ENCODE results near the gene SLC44A3.

Gene SLC44A3

DNA sequence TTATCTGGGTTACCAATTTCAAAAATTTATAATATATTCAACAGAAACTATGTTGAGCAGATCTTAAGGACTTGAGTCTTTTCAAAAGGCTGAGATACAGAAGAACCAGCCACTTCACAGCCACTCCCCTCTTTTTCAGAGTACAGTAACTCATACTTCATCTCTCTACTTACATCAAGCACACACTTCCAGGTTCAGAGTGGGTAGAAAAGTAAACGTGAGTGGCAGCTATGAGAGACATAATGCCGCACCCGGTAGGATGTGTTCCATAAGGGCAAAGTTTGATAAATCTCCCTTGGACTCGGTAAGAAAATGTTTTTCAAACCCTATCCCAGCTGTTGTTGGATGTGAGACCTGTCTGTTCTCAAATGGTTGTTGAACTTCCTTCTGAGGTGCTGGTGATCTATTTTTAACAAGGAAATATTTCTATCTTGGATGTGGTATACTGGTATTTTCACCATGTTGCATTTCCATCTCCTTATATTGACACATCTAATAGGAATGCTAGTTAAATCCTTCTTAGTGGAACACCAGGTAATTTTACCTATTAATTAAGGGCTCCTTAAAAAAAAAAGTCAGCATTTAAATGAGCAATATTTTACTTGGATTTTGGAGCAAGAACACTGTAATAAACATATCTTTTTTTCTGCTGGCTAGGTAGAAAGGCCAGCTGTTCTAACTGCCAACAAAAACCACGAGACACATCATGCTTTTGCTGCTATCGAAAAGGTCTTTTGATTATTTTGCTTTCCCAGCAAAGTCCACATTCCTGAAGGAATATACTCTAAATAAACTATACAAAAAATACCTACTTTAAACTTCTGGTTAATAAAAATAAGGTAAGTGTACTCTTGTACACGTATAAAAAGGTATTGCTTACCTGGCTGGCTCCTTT lies 78.6 kb downstream of the SLC44A3 start:
- Histone ChIP-seq H3K36me3 (ENCODE audit: control insufficient read depth in 2 of 2, insufficient read depth in 2 of 2, low read length in 2 of 2) (peaks cover 33 to 39% of the 10 kb centered on the region in 2 donors), H3K4me1 (ENCODE audit: control insufficient read depth in 2 of 2, insufficient read depth in 2 of 2, low read length in 2 of 2) (peaks cover 0 to 3% of the 10 kb centered on the region in 2 donors), H3K4me3 (ENCODE audit: low read length in 2 of 2) (no peak overlapping the region), H3K27ac (ENCODE audit: low read depth in 2 of 2, low read length in 2 of 2) (no peak overlapping the region), H3K9me3 (ENCODE audit: control insufficient read depth in 2 of 2, low read length in 2 of 2) (no peaks in the 10 kb centered on the region), H3K27me3 (ENCODE audit: control insufficient read depth in 2 of 2, insufficient read depth in 2 of 2, low read length in 2 of 2) (no peaks in the 10 kb centered on the region), H3K9ac (ENCODE audit: low read depth in 1 of 2, low read length in 2 of 2) (no peak overlapping the region)

DNA sequence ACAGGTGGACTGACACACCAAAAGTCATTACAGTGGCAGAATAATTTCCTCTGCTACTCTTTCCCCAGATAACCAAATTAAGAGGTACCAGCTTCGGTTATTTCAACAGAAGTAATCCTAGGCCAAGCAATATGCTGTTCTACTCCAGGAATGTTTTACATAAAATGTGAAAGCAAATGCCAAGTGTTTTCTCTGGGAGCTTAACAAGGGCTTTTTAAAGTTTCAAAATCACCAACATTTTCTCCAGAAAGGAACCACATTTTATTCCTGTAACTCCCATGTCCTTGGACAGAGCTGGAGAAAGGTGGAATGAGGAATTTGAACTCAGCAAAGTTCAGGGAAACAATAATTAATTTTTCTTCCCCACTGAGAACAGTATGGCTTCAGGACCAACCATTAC lies 79.6 kb downstream of the SLC44A3 start:
- peaks cover 32 to 33% of the 10 kb centered on the region in 2 donors for H3K36me3 ChIP-seq (ENCODE audit: control insufficient read depth in 2 of 2, insufficient read depth in 2 of 2, low read length in 2 of 2)
- H3K27me3 ChIP-seq (ENCODE audit: control insufficient read depth in 2 of 2, insufficient read depth in 2 of 2, low read length in 2 of 2): no peaks in the 10 kb centered on the region
- H3K4me3 ChIP-seq (ENCODE audit: low read length in 2 of 2): no peak overlapping the region
- no peak overlapping the region for H3K27ac ChIP-seq (ENCODE audit: low read depth in 2 of 2, low read length in 2 of 2)
- H3K9me3 ChIP-seq (ENCODE audit: control insufficient read depth in 2 of 2, low read length in 2 of 2): no peaks in the 10 kb centered on the region
- no peak overlapping the region for H3K9ac ChIP-seq (ENCODE audit: low read depth in 1 of 2, low read length in 2 of 2)
- peaks cover 0 to 3% of the 10 kb centered on the region in 2 donors for H3K4me1 ChIP-seq (ENCODE audit: control insufficient read depth in 2 of 2, insufficient read depth in 2 of 2, low read length in 2 of 2)

GRCh38 chr1:94901841-94902240 lies 81.7 kb downstream of the SLC44A3 start:
- Histone ChIP-seq H3K9me3 (ENCODE audit: control insufficient read depth in 2 of 2, low read length in 2 of 2) (no peaks in the 10 kb centered on the region), H3K36me3 (ENCODE audit: control insufficient read depth in 2 of 2, insufficient read depth in 2 of 2, low read length in 2 of 2) (peaks cover 20 to 24% of the 10 kb centered on the region in 2 donors), H3K4me1 (ENCODE audit: control insufficient read depth in 2 of 2, insufficient read depth in 2 of 2, low read length in 2 of 2) (no peaks in the 10 kb centered on the region), H3K27me3 (ENCODE audit: control insufficient read depth in 2 of 2, insufficient read depth in 2 of 2, low read length in 2 of 2) (no peaks in the 10 kb centered on the region), H3K9ac (ENCODE audit: low read depth in 1 of 2, low read length in 2 of 2) (no peak overlapping the region), H3K4me3 (ENCODE audit: low read length in 2 of 2) (no peak overlapping the region), H3K27ac (ENCODE audit: low read depth in 2 of 2, low read length in 2 of 2) (no peak overlapping the region)

GRCh38 chr1:94903280-94904009 lies 83.3 kb downstream of the SLC44A3 start:
- Histone ChIP-seq H3K36me3 (ENCODE audit: control insufficient read depth in 2 of 2, insufficient read depth in 2 of 2, low read length in 2 of 2) (peaks cover 13 to 17% of the 10 kb centered on the region in 2 donors), H3K9ac (ENCODE audit: low read depth in 1 of 2, low read length in 2 of 2) (no peak overlapping the region), H3K4me1 (ENCODE audit: control insufficient read depth in 2 of 2, insufficient read depth in 2 of 2, low read length in 2 of 2) (no peaks in the 10 kb centered on the region), H3K27me3 (ENCODE audit: control insufficient read depth in 2 of 2, insufficient read depth in 2 of 2, low read length in 2 of 2) (no peaks in the 10 kb centered on the region), H3K27ac (ENCODE audit: low read depth in 2 of 2, low read length in 2 of 2) (no peak overlapping the region), H3K4me3 (ENCODE audit: low read length in 2 of 2) (no peak overlapping the region), H3K9me3 (ENCODE audit: control insufficient read depth in 2 of 2, low read length in 2 of 2) (no peaks in the 10 kb centered on the region)

- Histone ChIP-seq H3K36me3 (ENCODE audit: control insufficient read depth in 2 of 2, insufficient read depth in 2 of 2, low read length in 2 of 2) (peaks cover 8 to 14% of the 10 kb centered on the region in 2 donors), H3K27me3 (ENCODE audit: control insufficient read depth in 2 of 2, insufficient read depth in 2 of 2, low read length in 2 of 2) (no peaks in the 10 kb centered on the region), H3K9me3 (ENCODE audit: control insufficient read depth in 2 of 2, low read length in 2 of 2) (no peaks in the 10 kb centered on the region), H3K9ac (ENCODE audit: low read depth in 1 of 2, low read length in 2 of 2) (no peak overlapping the region), H3K27ac (ENCODE audit: low read depth in 2 of 2, low read length in 2 of 2) (no peak overlapping the region), H3K4me1 (ENCODE audit: control insufficient read depth in 2 of 2, insufficient read depth in 2 of 2, low read length in 2 of 2) (no peaks in the 10 kb centered on the region), H3K4me3 (ENCODE audit: low read length in 2 of 2) (no peak overlapping the region)
These were observed 85.0 kb downstream of the SLC44A3 start for GRCh38 chr1:94905207-94905606.

DNA sequence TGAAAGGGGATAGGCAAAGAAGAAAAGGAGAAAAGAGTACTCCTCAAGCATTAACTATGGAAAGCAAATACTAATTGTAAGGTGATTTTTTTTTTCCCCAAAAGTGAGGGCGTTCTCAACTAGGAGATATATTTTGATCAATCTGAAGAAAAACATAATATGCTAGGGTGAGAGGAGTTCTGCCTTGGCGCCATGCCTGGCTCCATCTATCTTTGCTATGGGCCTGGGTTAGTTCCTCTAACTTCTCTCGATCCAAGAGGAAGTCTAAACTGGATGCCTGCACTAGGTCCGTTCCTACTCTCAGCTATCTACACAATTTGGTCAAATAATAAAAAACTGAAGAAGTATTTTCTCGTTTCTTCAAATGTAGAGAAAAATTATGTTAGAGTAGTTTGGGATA lies 86.2 kb downstream of the SLC44A3 start:
- H3K9me3 ChIP-seq (ENCODE audit: control insufficient read depth in 2 of 2, low read length in 2 of 2): no peaks in the 10 kb centered on the region
- H3K27me3 ChIP-seq (ENCODE audit: control insufficient read depth in 2 of 2, insufficient read depth in 2 of 2, low read length in 2 of 2): no peaks in the 10 kb centered on the region
- H3K36me3 ChIP-seq (ENCODE audit: control insufficient read depth in 2 of 2, insufficient read depth in 2 of 2, low read length in 2 of 2): peaks cover 5 to 8% of the 10 kb centered on the region in 2 donors
- no peak overlapping the region for H3K27ac ChIP-seq (ENCODE audit: low read depth in 2 of 2, low read length in 2 of 2)
- no peak overlapping the region for H3K9ac ChIP-seq (ENCODE audit: low read depth in 1 of 2, low read length in 2 of 2)
- no peak overlapping the region for H3K4me3 ChIP-seq (ENCODE audit: low read length in 2 of 2)
- H3K4me1 ChIP-seq (ENCODE audit: control insufficient read depth in 2 of 2, insufficient read depth in 2 of 2, low read length in 2 of 2): no peaks in the 10 kb centered on the region

GRCh38 chr1:94907136-94907535 lies 87.0 kb downstream of the SLC44A3 start:
- H3K36me3 ChIP-seq (ENCODE audit: control insufficient read depth in 2 of 2, insufficient read depth in 2 of 2, low read length in 2 of 2): peaks cover 2 to 5% of the 10 kb centered on the region in 2 donors
- H3K27ac ChIP-seq (ENCODE audit: low read depth in 2 of 2, low read length in 2 of 2): no peak overlapping the region
- H3K27me3 ChIP-seq (ENCODE audit: control insufficient read depth in 2 of 2, insufficient read depth in 2 of 2, low read length in 2 of 2): no peaks in the 10 kb centered on the region
- H3K4me3 ChIP-seq (ENCODE audit: low read length in 2 of 2): no peak overlapping the region
- no peaks in the 10 kb centered on the region for H3K4me1 ChIP-seq (ENCODE audit: control insufficient read depth in 2 of 2, insufficient read depth in 2 of 2, low read length in 2 of 2)
- no peaks in the 10 kb centered on the region for H3K9me3 ChIP-seq (ENCODE audit: control insufficient read depth in 2 of 2, low read length in 2 of 2)
- no peak overlapping the region for H3K9ac ChIP-seq (ENCODE audit: low read depth in 1 of 2, low read length in 2 of 2)

DNA sequence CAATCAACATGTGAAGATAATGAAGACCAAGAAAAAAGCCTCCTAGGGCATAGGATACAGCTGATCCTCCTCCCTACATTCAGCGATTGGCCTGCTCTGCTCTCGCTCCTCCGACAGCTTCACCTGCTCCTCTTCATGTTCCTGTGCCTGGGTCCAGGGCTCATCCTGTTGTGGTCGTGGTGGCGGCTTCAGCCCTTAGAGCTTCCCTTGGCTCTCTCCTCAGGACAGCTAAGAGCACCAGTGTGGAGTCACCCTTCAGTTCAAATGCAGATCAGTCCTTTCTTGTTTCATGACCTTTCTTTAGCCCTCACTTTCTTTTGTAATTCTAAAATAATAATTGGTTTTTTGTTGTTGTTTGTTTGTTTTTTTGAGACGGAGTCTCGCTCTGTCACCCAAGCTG lies 88.0 kb downstream of the SLC44A3 start:
- no peak overlapping the region for H3K4me3 ChIP-seq (ENCODE audit: low read length in 2 of 2)
- no peak overlapping the region for H3K27ac ChIP-seq (ENCODE audit: low read depth in 2 of 2, low read length in 2 of 2)
- no peak overlapping the region for H3K9ac ChIP-seq (ENCODE audit: low read depth in 1 of 2, low read length in 2 of 2)
- H3K27me3 ChIP-seq (ENCODE audit: control insufficient read depth in 2 of 2, insufficient read depth in 2 of 2, low read length in 2 of 2): no peaks in the 10 kb centered on the region
- no peaks in the 10 kb centered on the region for H3K9me3 ChIP-seq (ENCODE audit: control insufficient read depth in 2 of 2, low read length in 2 of 2)
- H3K4me1 ChIP-seq (ENCODE audit: control insufficient read depth in 2 of 2, insufficient read depth in 2 of 2, low read length in 2 of 2): peaks cover 0 to 5% of the 10 kb centered on the region in 2 donors
- H3K36me3 ChIP-seq (ENCODE audit: control insufficient read depth in 2 of 2, insufficient read depth in 2 of 2, low read length in 2 of 2): peaks cover 0 to 3% of the 10 kb centered on the region in 2 donors

GRCh38 chr1:94908965-94909364 lies 88.8 kb downstream of the SLC44A3 start:
- H3K9me3 ChIP-seq (ENCODE audit: control insufficient read depth in 2 of 2, low read length in 2 of 2): no peaks in the 10 kb centered on the region

DNA sequence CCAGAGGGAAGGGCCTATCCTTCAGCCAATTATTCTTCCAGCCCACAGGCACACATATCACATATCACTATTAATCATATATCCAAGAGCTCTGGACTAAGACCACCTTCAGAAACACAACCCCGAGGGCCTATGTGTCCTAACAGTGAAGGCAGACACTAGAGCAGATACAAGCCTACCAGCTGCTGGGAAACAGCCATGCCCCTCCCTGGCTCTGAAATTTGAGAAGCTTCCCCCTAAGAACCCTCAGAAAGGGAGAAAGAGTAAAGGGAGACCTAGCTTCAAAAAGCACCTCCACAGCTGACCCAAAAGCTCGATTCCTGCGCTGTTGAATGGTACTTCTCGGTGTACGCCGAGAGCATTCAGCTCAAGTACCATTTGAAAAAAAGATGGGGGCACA lies 89.3 kb downstream of the SLC44A3 start:
- H3K9me3 ChIP-seq (ENCODE audit: control insufficient read depth in 2 of 2, low read length in 2 of 2): no peaks in the 10 kb centered on the region
- H3K4me3 ChIP-seq (ENCODE audit: low read length in 2 of 2): no peak overlapping the region
- H3K27ac ChIP-seq (ENCODE audit: low read depth in 2 of 2, low read length in 2 of 2): no peak overlapping the region
- H3K4me1 ChIP-seq (ENCODE audit: control insufficient read depth in 2 of 2, insufficient read depth in 2 of 2, low read length in 2 of 2): peaks cover 0 to 5% of the 10 kb centered on the region in 2 donors
- no peaks in the 10 kb centered on the region for H3K27me3 ChIP-seq (ENCODE audit: control insufficient read depth in 2 of 2, insufficient read depth in 2 of 2, low read length in 2 of 2)
- H3K9ac ChIP-seq (ENCODE audit: low read depth in 1 of 2, low read length in 2 of 2): no peak overlapping the region
- H3K36me3 ChIP-seq (ENCODE audit: control insufficient read depth in 2 of 2, insufficient read depth in 2 of 2, low read length in 2 of 2): no peaks in the 10 kb centered on the region

More at GRCh38 chr1:94908965-94909364, 88.8 kb downstream of the SLC44A3 start:
- no peak overlapping the region for H3K27ac ChIP-seq (ENCODE audit: low read depth in 2 of 2, low read length in 2 of 2)
- H3K27me3 ChIP-seq (ENCODE audit: control insufficient read depth in 2 of 2, insufficient read depth in 2 of 2, low read length in 2 of 2): no peaks in the 10 kb centered on the region
- peaks cover 0 to 5% of the 10 kb centered on the region in 2 donors for H3K4me1 ChIP-seq (ENCODE audit: control insufficient read depth in 2 of 2, insufficient read depth in 2 of 2, low read length in 2 of 2)
- H3K9ac ChIP-seq (ENCODE audit: low read depth in 1 of 2, low read length in 2 of 2): no peak overlapping the region
- H3K4me3 ChIP-seq (ENCODE audit: low read length in 2 of 2): no peak overlapping the region
- no peaks in the 10 kb centered on the region for H3K36me3 ChIP-seq (ENCODE audit: control insufficient read depth in 2 of 2, insufficient read depth in 2 of 2, low read length in 2 of 2)
